ENCODE measurements around the gene ARHGEF28. TPM values are rescaled to one million over a fixed set of nuclear protein-coding genes. Genes with fewer than 3 reads are reported as not detected.
A peak's percentile ranks its signal among the peaks of the same experiment; 100 is the strongest.

Gene ARHGEF28
- total RNA-seq, 2 donors from 2014 or later = 0.24 to 0.30 TPM

DNA sequence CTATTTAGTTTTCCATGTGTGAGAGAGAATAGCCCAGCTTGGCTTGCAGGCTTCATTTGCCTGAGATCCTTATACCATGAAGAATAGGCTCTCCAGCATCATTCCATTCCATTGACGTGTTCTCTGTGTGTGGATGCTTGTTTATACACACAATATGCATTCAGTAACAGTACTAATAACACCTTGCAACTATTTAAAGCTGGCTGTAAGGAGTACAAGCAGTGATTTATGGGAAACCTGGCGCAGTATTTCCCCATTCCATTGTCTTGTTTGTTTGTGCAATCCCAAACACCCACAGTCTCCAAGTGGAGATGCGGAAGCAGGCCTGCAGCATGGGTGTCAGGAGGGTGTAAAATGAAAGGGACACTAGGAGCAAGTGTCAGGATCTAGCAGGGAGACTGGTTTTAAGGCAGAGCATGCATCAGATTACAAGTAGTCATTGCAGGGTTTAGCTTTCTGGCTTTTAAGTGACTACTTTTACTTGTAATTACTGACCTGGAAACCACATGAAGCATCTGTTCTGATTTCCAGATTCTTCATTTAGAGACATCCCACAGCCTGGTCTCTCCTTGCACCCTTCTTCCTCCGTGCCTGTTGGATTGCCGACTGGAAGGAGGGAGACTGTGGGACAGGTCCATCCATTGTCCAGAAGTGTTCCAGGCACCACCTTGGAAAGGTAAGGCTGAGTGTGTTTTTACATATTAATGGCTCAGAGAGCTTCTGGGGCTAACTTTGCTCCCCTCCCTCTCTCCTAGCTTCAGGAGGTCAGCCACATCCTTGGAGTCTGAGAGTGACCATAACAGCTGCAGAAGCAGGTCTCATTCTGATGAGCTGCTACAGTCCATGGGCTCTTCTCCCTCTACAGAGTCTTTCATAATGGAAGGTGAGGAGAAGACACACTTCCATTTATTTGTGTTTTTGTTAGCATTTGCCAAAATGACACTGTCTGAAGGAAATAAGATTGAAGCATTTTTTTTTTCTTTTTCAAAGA, 241.6 kb downstream of the ARHGEF28 start:
- Mint-ChIP-seq H3K9me3 (no peaks in the 10 kb centered on the region), H3K4me3 (no peak overlapping the region), H3K36me3 (ENCODE audit: insufficient read depth in 2 of 2) (no peaks in the 10 kb centered on the region), H3K27me3 (ENCODE audit: low read depth) (peaks cover 25% of the 10 kb centered on the region), H3K27ac (no peak overlapping the region), H3K4me1 (ENCODE audit: low read depth) (no peaks in the 10 kb centered on the region)
- ATAC-seq (replicated peaks in 1 of 2) = no peak
- no peak for DNase-seq

- no peak for DNase-seq
- no peak overlapping the region for H3K4me3 Mint-ChIP-seq
- no peaks in the 10 kb centered on the region for H3K9me3 Mint-ChIP-seq
- ATAC-seq (replicated peaks in 1 of 2) = no peak
- no peaks in the 10 kb centered on the region for H3K4me1 Mint-ChIP-seq (ENCODE audit: low read depth)
- no peak overlapping the region for H3K27ac Mint-ChIP-seq
- no peaks in the 10 kb centered on the region for H3K36me3 Mint-ChIP-seq (ENCODE audit: insufficient read depth in 2 of 2)
- peaks cover 58% of the 10 kb centered on the region for H3K27me3 Mint-ChIP-seq (ENCODE audit: low read depth)
Measured at GRCh38 chr5:73883646-73884045, 257.6 kb downstream of the ARHGEF28 start.

DNA sequence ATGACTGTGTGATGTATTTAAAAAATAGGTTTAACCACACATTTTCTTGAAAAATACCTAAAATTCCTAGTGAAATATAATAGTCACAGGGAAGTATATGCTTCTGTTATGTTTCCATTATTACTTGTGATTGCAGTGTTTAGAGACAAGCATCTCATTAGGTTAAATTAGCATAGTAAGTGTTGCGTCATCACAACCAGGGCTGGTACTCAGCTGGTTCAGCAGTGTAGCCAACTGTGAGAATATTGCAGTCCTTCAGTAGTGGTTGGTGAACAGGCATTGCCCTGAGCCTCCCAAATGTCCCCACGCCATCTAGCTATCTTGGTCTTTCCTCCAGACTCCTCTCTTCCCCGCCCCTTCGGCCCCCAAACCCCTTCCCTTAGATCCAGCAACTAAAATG, 261.7 kb downstream of the ARHGEF28 start:
- no peaks in the 10 kb centered on the region for H3K36me3 Mint-ChIP-seq (ENCODE audit: insufficient read depth in 2 of 2)
- no peak overlapping the region for H3K4me3 Mint-ChIP-seq
- no peak for DNase-seq
- H3K9me3 Mint-ChIP-seq = no peaks in the 10 kb centered on the region
- ATAC-seq (replicated peaks in 1 of 2) = no peak
- H3K27ac Mint-ChIP-seq = no peak overlapping the region
- H3K4me1 Mint-ChIP-seq (ENCODE audit: low read depth) = no peaks in the 10 kb centered on the region
- H3K27me3 Mint-ChIP-seq (ENCODE audit: low read depth) = peaks cover 78% of the 10 kb centered on the region

GRCh38 chr5:73890569-73890968, 264.6 kb downstream of the ARHGEF28 start:
- Mint-ChIP-seq H3K27ac (no peak overlapping the region), H3K4me3 (no peak overlapping the region), H3K4me1 (ENCODE audit: low read depth) (peaks cover 14% of the 10 kb centered on the region), H3K27me3 (ENCODE audit: low read depth) (peaks cover 84% of the 10 kb centered on the region), H3K9me3 (no peaks in the 10 kb centered on the region), H3K36me3 (ENCODE audit: insufficient read depth in 2 of 2) (peaks cover 0 to 1% of the 10 kb centered on the region in 2 donors)
- DNase-seq (no peak), ATAC-seq (replicated peaks in 1 of 2) (no peak)

GRCh38 chr5:73892218-73892617, 266.2 kb downstream of the ARHGEF28 start:
- no peak for DNase-seq
- H3K4me3 Mint-ChIP-seq = no peak overlapping the region
- peaks cover 0 to 3% of the 10 kb centered on the region in 2 donors for H3K36me3 Mint-ChIP-seq (ENCODE audit: insufficient read depth in 2 of 2)
- no peak overlapping the region for H3K27ac Mint-ChIP-seq
- H3K9me3 Mint-ChIP-seq = no peaks in the 10 kb centered on the region
- ATAC-seq (replicated peaks in 1 of 2) = no peak
- peaks cover 88% of the 10 kb centered on the region for H3K27me3 Mint-ChIP-seq (ENCODE audit: low read depth)
- peaks cover 14% of the 10 kb centered on the region for H3K4me1 Mint-ChIP-seq (ENCODE audit: low read depth)

DNA sequence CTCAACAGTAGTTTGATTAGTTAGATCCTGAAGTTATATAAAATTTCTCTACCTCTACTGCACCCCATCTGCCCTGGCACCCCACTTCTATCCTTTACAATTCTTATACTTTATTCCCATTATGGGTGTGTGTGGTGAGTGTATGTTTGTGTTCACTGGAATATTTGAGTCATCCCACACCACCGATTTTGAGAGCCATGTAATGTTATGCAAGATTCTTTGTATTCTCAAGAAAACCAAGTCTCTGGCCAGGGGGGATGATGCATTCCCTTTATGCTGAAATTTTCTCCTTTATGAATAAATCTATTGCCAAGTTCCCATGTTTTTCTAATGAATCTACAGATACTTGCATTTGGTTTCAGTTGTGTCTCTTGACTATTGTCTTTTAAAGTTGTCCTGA, 266.8 kb downstream of the ARHGEF28 start:
- Mint-ChIP-seq H3K27ac (peak overlapping the region; percentile 24), H3K27me3 (ENCODE audit: low read depth) (peaks cover 87% of the 10 kb centered on the region), H3K9me3 (no peaks in the 10 kb centered on the region), H3K4me3 (peak overlapping the region in 1 of 2 donors; percentile 11), H3K36me3 (ENCODE audit: insufficient read depth in 2 of 2) (peaks cover 0 to 3% of the 10 kb centered on the region in 2 donors), H3K4me1 (ENCODE audit: low read depth) (peaks cover 14% of the 10 kb centered on the region)
- no peak for DNase-seq
- ATAC-seq (replicated peaks in 1 of 2) = no peak

DNA sequence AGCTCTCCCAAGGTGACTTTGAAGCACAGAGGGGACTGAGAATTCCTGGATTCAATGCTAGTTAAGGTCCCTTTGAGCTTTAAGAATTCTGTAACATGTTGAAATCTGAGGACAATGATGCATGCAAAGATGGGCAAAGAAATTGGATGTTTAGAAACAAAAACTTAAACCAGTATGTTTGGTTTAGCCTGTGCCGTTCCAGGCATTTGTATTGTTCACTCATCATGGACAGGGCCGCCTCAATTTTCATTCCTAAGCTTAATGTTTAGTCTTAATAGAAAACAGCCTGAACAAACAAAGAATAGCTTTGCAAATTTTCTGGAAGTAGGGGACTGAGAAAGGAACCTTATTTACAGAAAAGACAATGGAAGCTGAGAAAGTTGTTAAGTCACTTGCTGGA, 267.8 kb downstream of the ARHGEF28 start:
- H3K4me1 Mint-ChIP-seq (ENCODE audit: low read depth) = peaks cover 19% of the 10 kb centered on the region
- ATAC-seq (replicated peaks in 1 of 2) = no peak
- H3K27ac Mint-ChIP-seq = no peak overlapping the region
- DNase-seq = no peak
- H3K4me3 Mint-ChIP-seq = no peak overlapping the region
- peaks cover 77% of the 10 kb centered on the region for H3K27me3 Mint-ChIP-seq (ENCODE audit: low read depth)
- peaks cover 0 to 3% of the 10 kb centered on the region in 2 donors for H3K36me3 Mint-ChIP-seq (ENCODE audit: insufficient read depth in 2 of 2)
- no peaks in the 10 kb centered on the region for H3K9me3 Mint-ChIP-seq

GRCh38 chr5:73894860-73895259, 268.9 kb downstream of the ARHGEF28 start:
- Mint-ChIP-seq H3K36me3 (ENCODE audit: insufficient read depth in 2 of 2) (peaks cover 0 to 3% of the 10 kb centered on the region in 2 donors), H3K27ac (no peak overlapping the region), H3K4me1 (ENCODE audit: low read depth) (peaks cover 29% of the 10 kb centered on the region), H3K4me3 (peak overlapping the region in 1 of 2 donors; percentile 1), H3K9me3 (no peaks in the 10 kb centered on the region), H3K27me3 (ENCODE audit: low read depth) (peaks cover 70% of the 10 kb centered on the region)
- no peak for ATAC-seq (replicated peaks in 1 of 2)
- DNase-seq = no peak

DNA sequence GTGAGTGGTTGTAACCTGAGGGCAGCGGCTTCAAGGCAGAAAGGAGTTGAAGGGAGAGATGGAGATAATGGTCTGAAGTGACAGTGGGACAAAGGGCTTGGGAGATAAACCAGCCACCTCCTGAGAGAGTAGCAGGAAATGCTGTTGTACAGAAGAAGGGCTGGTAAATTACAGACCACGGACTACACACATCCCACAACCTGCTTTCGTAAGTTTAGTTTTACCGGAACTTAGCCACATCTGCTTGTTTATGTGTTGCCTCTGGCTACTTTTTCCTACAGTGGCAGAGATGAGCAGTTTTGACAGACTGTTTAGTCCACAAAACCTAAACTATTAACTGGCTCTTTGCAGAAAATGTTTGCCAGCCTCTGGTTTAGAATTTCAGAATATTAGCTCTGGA, 269.5 kb downstream of the ARHGEF28 start:
- peaks cover 0 to 3% of the 10 kb centered on the region in 2 donors for H3K36me3 Mint-ChIP-seq (ENCODE audit: insufficient read depth in 2 of 2)
- DNase-seq (no peak), ATAC-seq (replicated peaks in 1 of 2) (peak; percentile 55 to 65)
- peaks cover 69% of the 10 kb centered on the region for H3K27me3 Mint-ChIP-seq (ENCODE audit: low read depth)
- peak overlapping the region; percentile 39 for H3K27ac Mint-ChIP-seq
- no peaks in the 10 kb centered on the region for H3K9me3 Mint-ChIP-seq
- peaks cover 31% of the 10 kb centered on the region for H3K4me1 Mint-ChIP-seq (ENCODE audit: low read depth)
- H3K4me3 Mint-ChIP-seq = peak overlapping the region in 1 of 2 donors; percentile 15

DNA sequence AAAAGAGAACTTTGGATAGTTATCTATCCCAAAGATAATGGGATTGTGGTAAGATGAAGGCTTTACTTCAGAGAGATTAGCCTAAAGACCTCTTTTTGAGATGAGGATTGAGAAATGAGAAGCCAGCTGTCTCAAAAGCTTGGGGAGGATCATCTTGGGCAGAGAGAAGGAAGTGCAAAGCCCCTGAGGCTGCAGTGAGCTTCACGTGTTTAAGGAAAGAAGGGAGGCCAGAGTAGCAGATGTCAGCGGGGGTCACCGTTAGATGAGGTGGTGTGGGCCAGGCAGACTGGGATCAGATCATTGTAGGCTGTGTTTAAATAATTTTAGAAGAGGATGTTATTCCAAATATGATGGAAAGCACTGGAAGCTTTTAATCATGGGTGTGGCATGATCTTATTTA, 270.1 kb downstream of the ARHGEF28 start:
- Mint-ChIP-seq H3K9me3 (no peaks in the 10 kb centered on the region), H3K4me3 (peak overlapping the region in 1 of 2 donors; percentile 15), H3K4me1 (ENCODE audit: low read depth) (peaks cover 31% of the 10 kb centered on the region), H3K36me3 (ENCODE audit: insufficient read depth in 2 of 2) (peaks cover 0 to 3% of the 10 kb centered on the region in 2 donors), H3K27ac (peak overlapping the region; percentile 39), H3K27me3 (ENCODE audit: low read depth) (peaks cover 69% of the 10 kb centered on the region)
- no peak for DNase-seq
- no peak for ATAC-seq (replicated peaks in 1 of 2)

GRCh38 chr5:73896668-73897067, 270.7 kb downstream of the ARHGEF28 start:
- Mint-ChIP-seq H3K4me3 (no peak overlapping the region), H3K27me3 (ENCODE audit: low read depth) (peaks cover 70% of the 10 kb centered on the region), H3K9me3 (no peaks in the 10 kb centered on the region), H3K4me1 (ENCODE audit: low read depth) (peaks cover 31% of the 10 kb centered on the region), H3K27ac (no peak overlapping the region), H3K36me3 (ENCODE audit: insufficient read depth in 2 of 2) (peaks cover 0 to 3% of the 10 kb centered on the region in 2 donors)
- ATAC-seq (replicated peaks in 1 of 2) = no peak
- no peak for DNase-seq

DNA sequence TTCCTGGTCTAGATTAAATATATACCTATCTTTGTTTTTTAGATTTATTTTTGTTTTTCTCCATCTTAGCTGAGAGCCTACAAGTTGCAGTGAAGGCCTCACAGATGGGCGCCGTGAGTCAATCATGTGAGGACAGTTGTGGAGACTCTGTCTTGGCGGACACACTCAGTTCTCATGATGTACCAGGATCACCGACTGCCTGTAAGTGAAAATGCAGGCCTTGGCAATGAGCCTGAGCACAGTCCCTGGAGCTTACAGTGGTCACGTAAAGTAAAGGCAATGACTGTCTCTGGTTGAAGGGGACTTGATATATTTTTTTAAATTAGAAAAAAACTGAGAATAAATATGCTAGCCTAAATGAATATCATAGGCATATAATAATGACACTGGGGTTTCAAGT, 271.9 kb downstream of the ARHGEF28 start:
- Mint-ChIP-seq H3K9me3 (no peaks in the 10 kb centered on the region), H3K27me3 (ENCODE audit: low read depth) (peaks cover 62% of the 10 kb centered on the region), H3K36me3 (ENCODE audit: insufficient read depth in 2 of 2) (peaks cover 0 to 3% of the 10 kb centered on the region in 2 donors), H3K4me1 (ENCODE audit: low read depth) (peaks cover 30% of the 10 kb centered on the region), H3K4me3 (no peak overlapping the region), H3K27ac (no peak overlapping the region)
- no peak for DNase-seq
- ATAC-seq (replicated peaks in 1 of 2) = no peak

GRCh38 chr5:73899055-73899454, 273.1 kb downstream of the ARHGEF28 start:
- peaks cover 66% of the 10 kb centered on the region for H3K27me3 Mint-ChIP-seq (ENCODE audit: low read depth)
- H3K36me3 Mint-ChIP-seq (ENCODE audit: insufficient read depth in 2 of 2) = peaks cover 0 to 3% of the 10 kb centered on the region in 2 donors
- peak; percentile 84 to 85 for ATAC-seq (replicated peaks in 1 of 2)
- H3K27ac Mint-ChIP-seq = no peak overlapping the region
- peak; percentile 2 to 39 for DNase-seq
- H3K9me3 Mint-ChIP-seq = no peaks in the 10 kb centered on the region
- peaks cover 22% of the 10 kb centered on the region for H3K4me1 Mint-ChIP-seq (ENCODE audit: low read depth)
- H3K4me3 Mint-ChIP-seq = peak overlapping the region in 1 of 2 donors; percentile 72

All from activated T-cell treated with anti-CD3 and anti-CD28 coated beads, Interleukin-2, amount 50 U/mL, for 72 hours (primary cell).